ENCODE data around the gene RXRA.

Gene RXRA

GRCh38 chr9:134381671-134382516 is 55.6 kb downstream of the RXRA start:
- TF ChIP-seq ZFX (IDR thresholded peaks at IDR 0.05; ENCODE audit: borderline replicate concordance) = no peak
- TF ChIP-seq, protein P1, sequence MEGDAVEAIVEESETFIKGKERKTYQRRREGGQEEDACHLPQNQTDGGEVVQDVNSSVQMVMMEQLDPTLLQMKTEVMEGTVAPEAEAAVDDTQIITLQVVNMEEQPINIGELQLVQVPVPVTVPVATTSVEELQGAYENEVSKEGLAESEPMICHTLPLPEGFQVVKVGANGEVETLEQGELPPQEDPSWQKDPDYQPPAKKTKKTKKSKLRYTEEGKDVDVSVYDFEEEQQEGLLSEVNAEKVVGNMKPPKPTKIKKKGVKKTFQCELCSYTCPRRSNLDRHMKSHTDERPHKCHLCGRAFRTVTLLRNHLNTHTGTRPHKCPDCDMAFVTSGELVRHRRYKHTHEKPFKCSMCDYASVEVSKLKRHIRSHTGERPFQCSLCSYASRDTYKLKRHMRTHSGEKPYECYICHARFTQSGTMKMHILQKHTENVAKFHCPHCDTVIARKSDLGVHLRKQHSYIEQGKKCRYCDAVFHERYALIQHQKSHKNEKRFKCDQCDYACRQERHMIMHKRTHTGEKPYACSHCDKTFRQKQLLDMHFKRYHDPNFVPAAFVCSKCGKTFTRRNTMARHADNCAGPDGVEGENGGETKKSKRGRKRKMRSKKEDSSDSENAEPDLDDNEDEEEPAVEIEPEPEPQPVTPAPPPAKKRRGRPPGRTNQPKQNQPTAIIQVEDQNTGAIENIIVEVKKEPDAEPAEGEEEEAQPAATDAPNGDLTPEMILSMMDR (IDR thresholded peaks at IDR 0.05) = peak; percentile 8; the same call in 1 of the 2 replicates
- no peak overlapping the region for H3K27ac ChIP-seq

- TF ChIP-seq, protein P1 (IDR thresholded peaks at IDR 0.05) = no peak
- H3K27ac ChIP-seq = no peak overlapping the region
These were observed 56.5 kb downstream of the RXRA start for GRCh38 chr9:134382733-134383132.

DNA sequence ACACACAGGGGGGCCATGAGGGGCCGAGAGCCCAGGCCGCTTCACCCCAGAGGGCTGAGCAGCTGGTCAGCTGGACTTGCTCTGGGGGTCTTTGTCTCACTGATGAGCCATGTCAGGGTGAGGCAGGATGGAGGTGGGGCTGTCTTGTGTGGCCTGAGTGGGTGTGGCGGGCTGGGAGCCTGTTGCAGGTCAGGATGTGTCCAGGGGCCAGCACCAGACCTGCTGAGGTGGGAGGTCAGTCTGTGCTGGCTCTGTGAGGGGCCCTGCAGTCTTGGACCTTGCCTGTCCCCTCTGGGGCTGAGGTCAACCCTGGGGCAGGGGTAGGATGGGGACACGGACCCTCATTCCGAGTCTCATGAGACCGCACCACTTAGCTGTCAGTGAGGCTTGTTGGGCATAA is 56.9 kb downstream of the RXRA start:
- H3K27ac ChIP-seq = no peak overlapping the region

DNA sequence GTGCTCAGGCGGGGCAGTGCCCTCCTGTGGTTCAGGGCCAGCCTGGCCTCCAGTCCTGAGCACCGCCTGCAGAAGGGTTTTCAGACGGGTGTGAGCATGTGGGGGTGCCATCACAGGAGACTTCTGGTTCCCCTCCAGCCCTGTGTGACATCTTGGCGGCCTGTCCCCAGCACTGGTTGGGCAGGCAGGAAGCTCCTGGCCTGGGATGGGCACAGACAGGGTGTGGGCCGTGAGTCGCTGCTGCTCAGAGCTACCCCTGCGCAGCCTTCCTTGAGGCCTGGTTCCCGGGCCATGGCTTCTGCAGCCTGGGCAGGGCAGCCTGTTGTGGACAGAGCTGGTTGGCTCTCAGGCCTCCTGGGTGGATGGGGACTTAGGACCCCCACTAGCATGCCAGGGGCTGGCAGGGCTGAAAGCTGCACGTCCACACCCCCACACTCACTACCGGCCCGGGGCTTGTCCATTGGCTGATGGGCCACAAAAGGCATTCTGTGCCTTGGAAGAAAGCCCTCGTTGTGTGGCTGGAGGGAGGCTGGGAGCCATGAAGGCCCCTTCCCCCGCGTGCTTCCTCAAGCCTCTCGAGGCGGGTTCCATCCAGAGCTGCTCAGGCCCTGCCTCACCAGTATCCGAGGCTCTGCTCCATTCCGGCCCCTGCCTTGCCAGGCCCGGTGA is 58.7 kb downstream of the RXRA start:
- H3K27ac ChIP-seq = no peak overlapping the region
- TF ChIP-seq, protein P1 (IDR thresholded peaks at IDR 0.05) = no peak
- no peak for TF ChIP-seq ZFX (IDR thresholded peaks at IDR 0.05; ENCODE audit: borderline replicate concordance)

More for the DNA sequence above, 56.9 kb downstream of the RXRA start:
- TF ChIP-seq ZFX (IDR thresholded peaks at IDR 0.05; ENCODE audit: borderline replicate concordance) = no peak
- TF ChIP-seq, protein P1 (IDR thresholded peaks at IDR 0.05) = no peak

- no peak for TF ChIP-seq ZFX (IDR thresholded peaks at IDR 0.05; ENCODE audit: borderline replicate concordance)
- TF ChIP-seq, protein P1 (IDR thresholded peaks at IDR 0.05) = no peak
- H3K27ac ChIP-seq = no peak overlapping the region
These were observed 59.7 kb downstream of the RXRA start for GRCh38 chr9:134385915-134386314.

DNA sequence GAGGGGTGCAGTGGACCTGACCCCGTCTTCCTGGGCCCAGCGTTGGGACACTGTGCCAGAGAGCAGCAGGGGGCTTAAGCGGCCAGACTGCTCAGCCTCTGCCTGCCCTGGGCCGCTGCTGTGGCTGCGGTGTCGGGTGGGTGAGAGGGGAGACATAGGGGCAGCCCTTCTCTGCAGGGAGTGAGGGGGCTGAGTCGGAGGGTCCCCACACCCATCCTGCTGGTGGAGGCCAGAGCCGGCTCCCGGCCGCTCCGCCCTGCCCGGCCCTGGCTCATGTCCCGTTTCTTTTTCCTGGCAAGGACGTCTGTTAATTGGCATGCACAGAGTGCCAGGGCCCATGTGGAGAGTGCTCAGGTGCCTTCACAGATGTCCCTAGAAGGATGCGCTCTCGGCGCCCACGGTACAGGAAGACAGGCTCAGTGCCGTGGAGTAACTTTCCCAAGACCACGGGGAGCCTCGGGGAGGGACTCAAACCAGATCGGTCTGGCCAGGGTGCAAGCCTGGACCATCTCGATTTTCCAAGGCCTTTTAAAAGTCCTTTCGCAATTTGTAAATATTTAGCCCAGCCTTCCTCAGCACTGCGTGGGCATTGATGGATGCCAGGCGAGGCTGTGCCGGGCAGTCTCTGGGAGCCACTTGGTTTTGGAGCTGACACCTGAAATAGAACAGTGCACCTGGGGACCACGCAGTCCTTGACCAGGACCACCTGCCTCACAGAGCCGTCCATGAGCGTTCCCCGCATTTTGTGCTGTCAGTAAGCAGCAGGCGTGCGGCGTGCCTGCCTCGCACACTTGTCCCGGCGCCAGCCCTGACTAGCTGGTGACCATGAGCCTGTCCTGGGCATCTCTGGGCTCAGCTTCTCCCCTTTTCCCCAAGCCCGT is 60.9 kb downstream of the RXRA start:
- no peak for TF ChIP-seq ZFX (IDR thresholded peaks at IDR 0.05; ENCODE audit: borderline replicate concordance)
- TF ChIP-seq, protein P1 (IDR thresholded peaks at IDR 0.05) = no peak
- no peak overlapping the region for H3K27ac ChIP-seq

Data from 22Rv1 (cell line).